Measurements from ENCODE around the gene STK17B. TPM values are rescaled to one million over a fixed set of nuclear protein-coding genes. Genes with fewer than 3 reads are reported as not detected.
"Not testable (repeated sequence)": the region's sequence is repeated elsewhere in the genome, so short reads cannot be mapped to it uniquely, and the experiment has no call there.

The STK17B gene
- polyA plus RNA-seq, 1 experiment, result 6.1 TPM

GRCh38 chr2:196097864-196098660 is 73.3 kb downstream of the STK17B start:
- H3K36me3 ChIP-seq (ENCODE audit: control insufficient read depth, insufficient read depth, low read length), result no peaks in the 10 kb centered on the region
- H3K4me3 ChIP-seq (ENCODE audit: low read depth, low read length), result no peak overlapping the region
- no peaks in the 10 kb centered on the region; the same call in 1 of the 2 replicates for H3K27me3 ChIP-seq (ENCODE audit: control insufficient read depth, insufficient read depth, low read length)
- TF ChIP-seq CTCF (IDR thresholded peaks at IDR 0.05; ENCODE audit: insufficient read depth, low read depth, low read length), result no peak
- ChIA-PET POLR2A (no interaction called here), CTCF (interaction anchor here (0.5 to 1.4 kb wide), 2 partner anchors 12 to 20 kb away, joined by 3 to 4 read pairs; no protein-coding TSS in a partner anchor)
- DNase-seq (ENCODE audit: low read depth), result no peak

GRCh38 chr2:196096982-196097745 is 74.2 kb downstream of the STK17B start:
- no peaks in the 10 kb centered on the region; the same call in 1 of the 2 replicates for H3K27me3 ChIP-seq (ENCODE audit: control insufficient read depth, insufficient read depth, low read length)
- POLR2A ChIA-PET, result no interaction called here
- DNase-seq (ENCODE audit: low read depth), result no peak
- CTCF ChIA-PET, result interaction anchor here (0.6 to 1.4 kb wide), 3 partner anchors 19 to 654 kb away, joined by 3 to 6 read pairs (median 4); no protein-coding TSS in a partner anchor
- H3K36me3 ChIP-seq (ENCODE audit: control insufficient read depth, insufficient read depth, low read length), result no peaks in the 10 kb centered on the region
- no peak overlapping the region for H3K4me3 ChIP-seq (ENCODE audit: low read depth, low read length)
- no peak for TF ChIP-seq CTCF (IDR thresholded peaks at IDR 0.05; ENCODE audit: insufficient read depth, low read depth, low read length)

DNA sequence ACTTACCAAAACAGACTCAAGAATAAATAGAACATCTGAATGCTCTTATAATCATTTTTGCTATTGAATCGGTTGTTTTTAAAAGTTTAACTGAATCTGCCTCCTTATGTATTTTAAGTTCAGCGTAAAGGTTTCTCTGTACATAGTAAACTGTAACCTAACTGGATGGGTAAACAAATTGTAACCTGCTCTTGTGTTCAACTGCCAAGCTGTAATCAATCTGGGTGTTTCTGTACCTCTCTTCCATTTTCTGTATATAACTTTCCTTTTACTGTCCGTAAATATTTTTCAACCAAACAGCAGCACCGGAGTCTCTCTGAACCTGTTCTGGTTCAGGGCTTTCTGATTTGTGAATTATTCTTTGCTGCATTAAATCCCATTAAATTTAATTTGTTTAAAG is 75.1 kb downstream of the STK17B start:
- H3K36me3 ChIP-seq (ENCODE audit: control insufficient read depth, insufficient read depth, low read length), result no peaks in the 10 kb centered on the region
- no peak for DNase-seq (ENCODE audit: low read depth)
- no peaks in the 10 kb centered on the region; the same call in 1 of the 2 replicates for H3K27me3 ChIP-seq (ENCODE audit: control insufficient read depth, insufficient read depth, low read length)
- TF ChIP-seq CTCF (IDR thresholded peaks at IDR 0.05; ENCODE audit: insufficient read depth, low read depth, low read length), result no peak
- POLR2A ChIA-PET, result no interaction called here
- no peak overlapping the region for H3K4me3 ChIP-seq (ENCODE audit: low read depth, low read length)
- CTCF ChIA-PET, result interaction anchor here (1.4 kb wide), 2 partner anchors 18 to 655 kb away, joined by 3 to 4 read pairs; no protein-coding TSS in a partner anchor

- H3K36me3 ChIP-seq (ENCODE audit: control insufficient read depth, insufficient read depth, low read length); H3K27me3 ChIP-seq (ENCODE audit: control insufficient read depth, insufficient read depth, low read length); CTCF ChIA-PET; DNase-seq (ENCODE audit: low read depth); H3K4me3 ChIP-seq (ENCODE audit: low read depth, low read length); POLR2A ChIA-PET: not testable (repeated sequence)
Measured at GRCh38 chr2:196089448-196089847, 81.9 kb downstream of the STK17B start.

GRCh38 chr2:196088203-196088602 is 83.2 kb downstream of the STK17B start:
- no peak for DNase-seq (ENCODE audit: low read depth)
- CTCF ChIA-PET, result no interaction called here
- H3K27me3 ChIP-seq (ENCODE audit: control insufficient read depth, insufficient read depth, low read length), result no peaks in the 10 kb centered on the region
- no peak overlapping the region for H3K4me3 ChIP-seq (ENCODE audit: low read depth, low read length)
- POLR2A ChIA-PET, result no interaction called here
- H3K36me3 ChIP-seq (ENCODE audit: control insufficient read depth, insufficient read depth, low read length), result no peaks in the 10 kb centered on the region
- no peak for TF ChIP-seq CTCF (IDR thresholded peaks at IDR 0.05; ENCODE audit: insufficient read depth, low read depth, low read length)
